ENCODE measurements around the gene NHLRC2.
A peak's percentile ranks its signal among the peaks of the same experiment; 100 is the strongest.

The NHLRC2 gene

GRCh38 chr10:113945075-113945686 lies 90.7 kb downstream of the NHLRC2 start:
- no peak for DNase-seq

- DNase-seq: no peak
Observed at GRCh38 chr10:113945687-113946085, 91.2 kb downstream of the NHLRC2 start.

GRCh38 chr10:113947184-113948041 lies 93.0 kb downstream of the NHLRC2 start:
- DNase-seq: no peak

GRCh38 chr10:113948048-113948447 lies 93.6 kb downstream of the NHLRC2 start:
- no peak for DNase-seq

GRCh38 chr10:113950268-113950667 lies 95.8 kb downstream of the NHLRC2 start:
- DNase-seq: no peak

GRCh38 chr10:113953505-113954272 lies 99.2 kb downstream of the NHLRC2 start:
- DNase-seq: no peak

- no peak for DNase-seq
Observed at GRCh38 chr10:113954409-113954808, 99.9 kb downstream of the NHLRC2 start.

- no peak for DNase-seq
Observed at GRCh38 chr10:113957013-113957412, 102.6 kb downstream of the NHLRC2 start.

- no peak for DNase-seq
Observed at GRCh38 chr10:113958631-113959382, 104.3 kb downstream of the NHLRC2 start.

- no peak for DNase-seq
Observed at GRCh38 chr10:113959383-113959760, 104.9 kb downstream of the NHLRC2 start.

GRCh38 chr10:113960617-113961181 lies 106.2 kb downstream of the NHLRC2 start:
- DNase-seq: no peak

- peak; percentile 66 for DNase-seq
Observed at GRCh38 chr10:113961182-113962031, 106.9 kb downstream of the NHLRC2 start.

GRCh38 chr10:113965077-113965476 lies 110.6 kb downstream of the NHLRC2 start:
- no peak for DNase-seq

GRCh38 chr10:113965683-113966082 lies 111.2 kb downstream of the NHLRC2 start:
- no peak for DNase-seq
